ENCODE results near the gene PCDHA3.
"Not testable (repeated sequence)": the region's sequence is repeated elsewhere in the genome, so short reads cannot be mapped to it uniquely, and the experiment has no call there.

DNA sequence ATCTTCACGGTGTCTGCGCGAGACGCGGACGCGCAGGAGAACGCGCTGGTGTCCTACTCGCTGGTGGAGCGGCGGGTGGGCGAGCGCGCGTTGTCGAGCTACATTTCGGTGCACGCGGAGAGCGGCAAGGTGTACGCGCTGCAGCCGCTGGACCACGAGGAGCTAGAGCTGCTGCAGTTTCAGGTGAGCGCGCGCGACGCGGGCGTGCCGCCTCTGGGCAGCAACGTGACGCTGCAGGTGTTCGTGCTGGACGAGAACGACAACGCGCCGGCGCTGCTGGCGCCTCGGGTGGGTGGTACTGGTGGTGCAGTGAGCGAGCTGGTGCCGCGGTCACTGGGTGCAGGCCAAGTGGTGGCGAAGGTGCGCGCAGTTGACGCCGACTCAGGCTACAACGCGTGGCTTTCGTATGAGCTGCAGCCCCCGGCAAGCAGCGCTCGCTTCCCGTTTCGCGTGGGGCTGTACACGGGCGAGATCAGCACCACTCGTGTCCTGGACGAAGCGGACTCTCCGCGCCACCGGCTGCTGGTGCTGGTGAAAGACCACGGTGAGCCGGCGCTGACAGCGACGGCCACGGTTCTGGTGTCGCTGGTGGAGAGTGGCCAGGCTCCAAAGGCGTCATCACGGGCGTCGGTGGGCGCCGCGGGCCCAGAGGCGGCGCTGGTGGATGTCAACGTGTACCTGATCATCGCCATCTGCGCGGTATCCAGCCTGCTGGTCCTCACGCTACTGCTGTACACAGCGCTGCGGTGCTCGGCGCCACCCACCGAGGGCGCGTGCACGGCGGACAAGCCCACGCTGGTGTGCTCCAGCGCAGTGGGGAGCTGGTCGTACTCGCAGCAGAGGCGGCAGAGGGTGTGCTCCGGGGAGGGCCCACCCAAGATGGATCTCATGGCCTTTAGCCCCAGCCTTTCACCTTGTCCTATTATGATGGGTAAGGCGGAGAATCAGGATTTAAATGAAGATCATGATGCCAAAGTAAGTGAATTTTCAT, 28.9 kb downstream of the PCDHA3 start:
- TF ChIP-seq, protein P1, sequence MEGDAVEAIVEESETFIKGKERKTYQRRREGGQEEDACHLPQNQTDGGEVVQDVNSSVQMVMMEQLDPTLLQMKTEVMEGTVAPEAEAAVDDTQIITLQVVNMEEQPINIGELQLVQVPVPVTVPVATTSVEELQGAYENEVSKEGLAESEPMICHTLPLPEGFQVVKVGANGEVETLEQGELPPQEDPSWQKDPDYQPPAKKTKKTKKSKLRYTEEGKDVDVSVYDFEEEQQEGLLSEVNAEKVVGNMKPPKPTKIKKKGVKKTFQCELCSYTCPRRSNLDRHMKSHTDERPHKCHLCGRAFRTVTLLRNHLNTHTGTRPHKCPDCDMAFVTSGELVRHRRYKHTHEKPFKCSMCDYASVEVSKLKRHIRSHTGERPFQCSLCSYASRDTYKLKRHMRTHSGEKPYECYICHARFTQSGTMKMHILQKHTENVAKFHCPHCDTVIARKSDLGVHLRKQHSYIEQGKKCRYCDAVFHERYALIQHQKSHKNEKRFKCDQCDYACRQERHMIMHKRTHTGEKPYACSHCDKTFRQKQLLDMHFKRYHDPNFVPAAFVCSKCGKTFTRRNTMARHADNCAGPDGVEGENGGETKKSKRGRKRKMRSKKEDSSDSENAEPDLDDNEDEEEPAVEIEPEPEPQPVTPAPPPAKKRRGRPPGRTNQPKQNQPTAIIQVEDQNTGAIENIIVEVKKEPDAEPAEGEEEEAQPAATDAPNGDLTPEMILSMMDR (IDR thresholded peaks at IDR 0.05), result not testable (repeated sequence)
- not testable (repeated sequence) for TF ChIP-seq EP300 (IDR thresholded peaks at IDR 0.05)
